SKM-1 treated with dmso at 0.1 percent for 144 hours (cell line): ENCODE results near the gene CHAF1B.
A peak's percentile ranks its signal among the peaks of the same experiment; 100 is the strongest.

ENCODE experiments used
- DNase-seq: peaks from one replicate; lab custom pipeline; 2025; ENCODE audit not compliant: unreplicated experiment; lab: John Stamatoyannopoulos, UW

Gene CHAF1B

GRCh38 chr21:36425286-36425685, 40.1 kb downstream of the CHAF1B start:
- no peak for DNase-seq

- no peak for DNase-seq
These were observed 42.3 kb downstream of the CHAF1B start for GRCh38 chr21:36427502-36427901.

GRCh38 chr21:36428761-36429432, 43.7 kb downstream of the CHAF1B start:
- no peak for DNase-seq

GRCh38 chr21:36429947-36430546, 44.9 kb downstream of the CHAF1B start:
- peak; percentile 35 for DNase-seq

- no peak for DNase-seq
These were observed 45.6 kb downstream of the CHAF1B start for GRCh38 chr21:36430841-36431240.

- no peak for DNase-seq
These were observed 46.1 kb downstream of the CHAF1B start for GRCh38 chr21:36431252-36431651.

GRCh38 chr21:36433059-36433709, 48.0 kb downstream of the CHAF1B start:
- DNase-seq: no peak

GRCh38 chr21:36434144-36434543, 49.0 kb downstream of the CHAF1B start:
- DNase-seq: no peak

GRCh38 chr21:36436829-36437744, 51.9 kb downstream of the CHAF1B start:
- peak; percentile 76 for DNase-seq

- peak; percentile 64 for DNase-seq
These were observed 52.5 kb downstream of the CHAF1B start for GRCh38 chr21:36437745-36438128.

- DNase-seq: no peak
These were observed 56.5 kb downstream of the CHAF1B start for GRCh38 chr21:36441715-36442114.

GRCh38 chr21:36446301-36446700, 61.1 kb downstream of the CHAF1B start:
- no peak for DNase-seq

GRCh38 chr21:36450511-36450910, 65.3 kb downstream of the CHAF1B start:
- DNase-seq: no peak

GRCh38 chr21:36451506-36451905, 66.3 kb downstream of the CHAF1B start:
- no peak for DNase-seq

- no peak for DNase-seq
These were observed 67.2 kb downstream of the CHAF1B start for GRCh38 chr21:36452281-36452825.

- DNase-seq: no peak
These were observed 68.9 kb downstream of the CHAF1B start for GRCh38 chr21:36454093-36454531.

GRCh38 chr21:36454706-36455105, 69.5 kb downstream of the CHAF1B start:
- DNase-seq: no peak

- no peak for DNase-seq
These were observed 71.7 kb downstream of the CHAF1B start for GRCh38 chr21:36456729-36457414.

GRCh38 chr21:36459098-36459497, 73.9 kb downstream of the CHAF1B start:
- DNase-seq: no peak

GRCh38 chr21:36460866-36461265, 75.7 kb downstream of the CHAF1B start:
- DNase-seq: no peak
